GM10248 (cell line): Measurements from ENCODE around the gene GBF1.

Experiments
- CTCF ChIA-PET: fragments of 300-600 bp; sonication (Branson Sonifier 250); formaldehyde crosslinking; extraction: SDS; loops from one replicate; lab custom pipeline; 2021; ENCODE audit warnings: antibody characterized with exemption; lab: Yijun Ruan, JAX
- POLR2A ChIA-PET: fragments of 350-650 bp; sonication (Branson Sonifier 250); formaldehyde crosslinking; extraction: SDS; loops from one replicate; lab custom pipeline; 2020; ENCODE audit warnings: antibody characterized with exemption; lab: Yijun Ruan, JAX
- DNase-seq: peaks from one replicate; pipeline ENCODE4 v3.0.0; 2012; ENCODE audit errors: extremely low spot score
- TF ChIP-seq, protein P1 (sequence below): IDR thresholded peaks from 2 replicates; pipeline ENCODE4 v1.5.1; 2012; ENCODE audit warnings: mild to moderate bottlenecking, low read depth; ENCODE audit errors: extremely low read depth, missing control alignments, control extremely low read depth

GBF1 gene

DNA sequence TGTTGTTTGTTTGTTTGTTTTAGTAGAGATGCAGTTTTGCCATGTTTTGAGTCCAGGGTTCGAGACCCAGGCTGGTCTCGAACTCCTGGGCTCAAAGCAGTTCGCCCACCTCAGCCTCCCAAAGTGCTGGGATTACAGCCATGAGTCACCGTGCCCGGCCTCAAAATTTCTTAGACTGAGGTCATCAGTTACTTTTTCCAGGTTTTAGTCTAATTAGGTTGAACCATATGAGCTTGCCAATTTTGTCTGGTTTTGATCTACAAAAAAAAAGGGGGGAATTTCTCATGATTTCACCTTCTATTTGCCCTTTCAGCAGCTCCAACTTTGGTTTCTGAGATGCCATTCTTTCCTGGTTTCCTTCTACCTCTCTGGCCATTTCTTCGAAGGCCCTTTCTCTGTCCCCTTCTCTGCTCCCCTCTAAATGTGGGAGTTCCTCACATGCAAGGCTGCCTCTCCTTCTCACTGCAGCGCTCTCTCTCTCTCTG lies 181.5 kb downstream of the GBF1 start:
- POLR2A ChIA-PET: no interaction called here
- TF ChIP-seq, protein P1, sequence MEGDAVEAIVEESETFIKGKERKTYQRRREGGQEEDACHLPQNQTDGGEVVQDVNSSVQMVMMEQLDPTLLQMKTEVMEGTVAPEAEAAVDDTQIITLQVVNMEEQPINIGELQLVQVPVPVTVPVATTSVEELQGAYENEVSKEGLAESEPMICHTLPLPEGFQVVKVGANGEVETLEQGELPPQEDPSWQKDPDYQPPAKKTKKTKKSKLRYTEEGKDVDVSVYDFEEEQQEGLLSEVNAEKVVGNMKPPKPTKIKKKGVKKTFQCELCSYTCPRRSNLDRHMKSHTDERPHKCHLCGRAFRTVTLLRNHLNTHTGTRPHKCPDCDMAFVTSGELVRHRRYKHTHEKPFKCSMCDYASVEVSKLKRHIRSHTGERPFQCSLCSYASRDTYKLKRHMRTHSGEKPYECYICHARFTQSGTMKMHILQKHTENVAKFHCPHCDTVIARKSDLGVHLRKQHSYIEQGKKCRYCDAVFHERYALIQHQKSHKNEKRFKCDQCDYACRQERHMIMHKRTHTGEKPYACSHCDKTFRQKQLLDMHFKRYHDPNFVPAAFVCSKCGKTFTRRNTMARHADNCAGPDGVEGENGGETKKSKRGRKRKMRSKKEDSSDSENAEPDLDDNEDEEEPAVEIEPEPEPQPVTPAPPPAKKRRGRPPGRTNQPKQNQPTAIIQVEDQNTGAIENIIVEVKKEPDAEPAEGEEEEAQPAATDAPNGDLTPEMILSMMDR: no peak

GRCh38 chr10:102429468-102429867 lies 184.1 kb downstream of the GBF1 start:
- POLR2A ChIA-PET: no interaction called here
- CTCF ChIA-PET: interaction anchor here (1.1 to 7.8 kb wide), 2 partner anchors 7 to 30 kb away, joined by 7 to 85 read pairs; partner anchors contain the start of gene FBXL15
- DNase-seq: no peak
- TF ChIP-seq, protein P1: no peak

More for the DNA sequence above, 181.5 kb downstream of the GBF1 start:
- CTCF ChIA-PET: interaction anchor here (1.2 to 10.0 kb wide), 4 partner anchors 22 to 257 kb away, joined by 4 to 140 read pairs (median 36); partner anchors contain the start of gene NFKB2
- DNase-seq: no peak

DNA sequence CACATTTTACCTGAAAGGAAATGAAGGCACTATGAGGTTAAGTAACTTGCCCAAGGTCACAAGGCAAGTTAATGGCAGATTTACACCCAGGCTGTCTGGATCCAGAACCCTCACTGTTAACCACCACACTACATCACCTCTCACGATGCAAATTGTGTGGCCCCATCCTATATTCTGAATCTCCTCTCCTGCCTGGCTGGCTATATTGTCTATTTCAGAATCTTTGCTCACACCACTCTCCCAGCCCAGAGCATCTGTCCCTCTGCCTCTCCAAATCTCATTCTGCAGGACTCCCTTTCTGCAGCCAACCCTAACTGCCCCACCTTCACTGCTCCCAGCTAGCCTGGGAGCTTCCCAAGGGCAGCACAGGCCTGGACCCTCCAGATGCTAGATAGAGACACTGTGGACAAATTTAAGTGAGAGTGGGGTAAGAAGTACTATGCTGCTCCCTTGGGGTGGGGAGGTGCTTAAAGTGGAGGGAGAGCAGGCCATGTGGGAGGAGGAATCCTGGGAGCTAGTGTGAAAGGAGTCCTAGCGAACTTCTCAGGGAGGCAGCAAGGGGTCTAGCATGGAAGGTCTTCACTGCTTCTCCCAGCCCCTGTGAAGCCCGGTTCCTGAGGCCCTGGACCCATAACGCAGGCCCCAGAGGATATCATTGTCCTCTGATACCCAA lies 186.3 kb downstream of the GBF1 start:
- TF ChIP-seq, protein P1: no peak
- no peak for DNase-seq
- ChIA-PET CTCF (interaction anchor here (0.8 to 7.8 kb wide), 9 partner anchors 9 to 202 kb away, joined by 3 to 85 read pairs (median 4); partner anchors contain the start of genes FBXL15 and SUFU), POLR2A (interaction anchor here (1.1 kb wide), 1 partner anchor 10 kb away, joined by 4 read pairs; no protein-coding TSS in a partner anchor)
